H1 (cell line): ENCODE data around the gene ZNF281. TPM values are rescaled to one million over a fixed set of nuclear protein-coding genes. Genes with fewer than 3 reads are reported as not detected.

Experiments used
- CEBPB ChIP-seq: IDR thresholded peaks from 2 replicates; pipeline ENCODE4 v1.6.1; 2012; ENCODE audit warnings: low read depth, low read length
- HDAC2 ChIP-seq, 2 experiments: fragments of 300-600 bp in 1 of 2; sonication (generic) in 1 of 2; IDR thresholded peaks; 2 replicates each; pipeline ENCODE4 v1.6.1; 2011 to 2012; ENCODE audit warnings: low read depth in 2 of 2, low read length in 2 of 2, mild to moderate bottlenecking in 2 of 2, moderate library complexity in 2 of 2, borderline replicate concordance in 1 of 2, inconsistent platforms in 1 of 2
- polyA plus RNA-seq, 7 experiments: library from polyadenylated mRNA; depleted of rRNA in 3 of 7; stranded (reverse) in 5 of 7; unstranded in 2 of 7; fragments of >200 nt in 5 of 7; fragments of 200-250 nt in 2 of 7; gene quantifications; 1 replicate in 5 of 7; 2 replicates in 1 of 7; 4 replicates in 1 of 7; pipeline versions ENCODE4 v1.2.1 to v1.2.3, GENCODE V29; 2011 to 2013; ENCODE audit warnings: missing spikeins in 2 of 7, mixed read lengths in 2 of 7
- total RNA-seq: library from RNA; stranded (reverse); fragmentation: NEBNext Ultra II Directional; extraction: Animal tissue kit (Norgen Biotek cat#: 25700); gene quantifications from 2 replicates; pipeline ENCODE4 v1.2.1, GENCODE V29; 2021

ZNF281 gene
- total and polyA plus RNA-seq, 2 of the 8 experiments (the other 6 are each of a cell fraction or from before 2014, with no cell fraction given): 19.5 to 61.4 TPM

- TF ChIP-seq CEBPB: no peak
- no peak for TF ChIP-seq HDAC2 (IDR thresholded peaks at IDR 0.05; ENCODE audit: borderline replicate concordance in 1 of 2, low read depth in 2 of 2, low read length in 2 of 2)
Measured at GRCh38 chr1:200369131-200369530, 40.7 kb downstream of the ZNF281 start (continued).
